Measurements from ENCODE around the gene TUBA4A.
"Not testable (repeated sequence)": the region's sequence is repeated elsewhere in the genome, so short reads cannot be mapped to it uniquely, and the experiment has no call there.

The TUBA4A gene

DNA sequence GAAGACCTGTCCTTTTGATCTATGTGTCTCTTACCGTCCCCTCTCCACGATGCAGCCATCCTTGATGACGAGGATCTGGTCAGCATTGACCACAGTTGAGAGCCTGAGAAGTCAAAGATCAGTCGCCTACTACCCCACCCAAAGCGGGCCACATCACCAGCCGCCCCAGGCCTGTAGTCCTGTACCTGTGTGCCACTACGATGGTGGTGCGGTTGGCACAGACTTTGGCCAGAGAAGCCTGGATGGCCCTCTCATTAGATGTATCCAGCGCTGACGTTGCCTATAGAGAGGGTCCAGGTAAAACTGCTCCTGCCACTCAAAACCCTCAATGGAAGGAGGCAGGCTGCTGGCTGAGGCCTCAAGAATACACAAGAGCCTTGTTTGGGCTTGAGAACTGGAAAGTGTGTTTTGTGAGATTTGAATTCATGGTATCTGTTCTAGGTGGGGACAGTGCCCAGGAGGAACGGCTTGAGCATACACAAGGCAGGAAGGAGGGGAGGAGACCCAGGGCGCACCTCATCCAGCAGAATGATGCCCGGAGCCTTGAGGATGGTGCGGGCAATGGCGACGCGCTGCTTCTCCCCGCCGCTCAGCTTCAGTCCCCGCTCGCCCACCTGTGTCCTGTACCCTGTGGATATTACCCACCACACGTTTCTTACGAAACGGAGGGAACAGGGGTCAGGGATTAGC, 43.4 kb downstream of the TUBA4A start:
- no peak for DNase-seq

DNA sequence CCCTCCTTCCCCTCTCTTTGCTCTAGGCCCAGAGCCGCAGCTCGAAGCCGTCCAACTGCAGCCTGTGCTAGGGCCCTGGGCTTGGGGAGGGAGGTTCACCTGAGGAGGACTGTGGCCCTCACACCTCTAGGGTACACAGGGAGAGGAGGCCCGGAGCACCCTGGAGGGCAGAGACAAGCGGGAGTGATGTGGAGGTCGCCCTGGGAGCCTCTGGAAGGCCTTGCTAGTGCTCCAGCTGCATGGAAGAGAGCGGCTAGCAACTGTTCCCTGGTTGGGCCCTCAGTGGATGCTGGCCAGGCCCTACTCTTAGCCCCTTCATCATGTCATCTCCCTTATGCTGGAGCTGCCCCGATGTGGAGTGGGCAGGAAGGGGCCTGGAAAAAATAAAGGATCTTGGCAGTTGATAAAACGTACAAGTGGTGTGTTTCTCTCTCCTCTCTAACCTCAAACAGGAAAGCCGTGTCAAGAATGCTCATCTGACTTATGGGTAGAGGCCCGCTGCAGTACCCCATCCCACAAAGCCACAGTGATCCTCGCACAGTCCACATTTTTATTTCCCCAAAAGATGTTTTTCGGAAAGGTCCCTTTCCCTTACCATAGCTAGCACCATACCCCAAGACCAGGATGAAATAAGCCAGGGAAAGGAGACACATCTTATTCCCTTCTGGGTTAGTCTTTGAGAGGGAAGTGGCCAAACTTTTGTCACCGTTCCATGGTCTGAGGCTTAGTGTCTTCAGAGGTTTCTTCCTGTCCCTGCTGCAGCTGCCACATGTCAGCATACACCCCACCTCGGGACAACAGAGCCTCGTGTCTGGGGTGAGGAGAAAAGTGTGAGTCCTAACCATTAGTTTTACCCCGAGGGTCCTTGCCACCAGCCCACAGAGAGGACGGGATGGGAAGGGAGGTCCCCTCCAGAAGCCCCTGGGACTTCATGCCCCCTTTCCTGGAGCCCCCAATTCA, 44.2 kb downstream of the TUBA4A start:
- no peak for DNase-seq

DNA sequence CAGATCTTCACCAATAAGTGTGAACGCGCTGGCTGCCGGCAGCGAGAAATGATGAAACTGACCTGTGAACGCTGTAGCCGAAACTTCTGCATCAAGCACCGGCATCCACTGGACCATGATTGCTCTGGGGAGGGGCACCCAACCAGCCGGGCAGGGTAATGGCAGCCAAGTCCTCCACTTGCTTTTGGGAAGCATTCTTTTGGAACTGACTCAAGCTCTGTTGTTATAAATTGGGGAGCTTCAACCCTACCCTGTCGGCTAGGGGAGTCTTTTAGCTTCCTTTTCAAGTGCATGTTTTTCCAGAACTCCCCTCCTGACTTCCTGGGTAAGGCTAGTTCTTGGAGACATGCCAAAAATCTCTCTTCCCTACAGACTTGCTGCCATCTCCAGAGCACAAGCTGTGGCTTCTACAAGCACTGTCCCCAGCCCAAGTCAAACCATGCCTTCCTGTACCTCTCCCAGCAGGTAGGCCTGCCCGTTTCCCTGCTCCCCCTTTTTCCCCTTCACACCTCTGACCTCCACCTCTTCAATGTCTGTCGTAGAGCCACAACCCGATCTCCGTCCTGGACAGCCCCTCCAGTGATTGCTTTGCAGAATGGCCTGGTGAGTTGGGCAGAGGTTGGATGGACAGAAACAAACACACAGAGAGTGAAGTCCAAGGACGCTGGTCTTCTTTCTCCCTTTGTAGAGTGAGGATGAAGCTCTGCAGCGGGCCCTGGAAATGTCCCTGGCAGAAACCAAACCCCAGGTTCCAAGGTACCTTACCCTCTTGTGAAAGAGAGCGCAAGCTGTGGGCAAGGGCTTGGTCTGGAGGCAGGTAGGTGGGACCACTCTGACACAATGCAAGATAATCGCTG, 45.6 kb downstream of the TUBA4A start:
- no peak for DNase-seq

DNA sequence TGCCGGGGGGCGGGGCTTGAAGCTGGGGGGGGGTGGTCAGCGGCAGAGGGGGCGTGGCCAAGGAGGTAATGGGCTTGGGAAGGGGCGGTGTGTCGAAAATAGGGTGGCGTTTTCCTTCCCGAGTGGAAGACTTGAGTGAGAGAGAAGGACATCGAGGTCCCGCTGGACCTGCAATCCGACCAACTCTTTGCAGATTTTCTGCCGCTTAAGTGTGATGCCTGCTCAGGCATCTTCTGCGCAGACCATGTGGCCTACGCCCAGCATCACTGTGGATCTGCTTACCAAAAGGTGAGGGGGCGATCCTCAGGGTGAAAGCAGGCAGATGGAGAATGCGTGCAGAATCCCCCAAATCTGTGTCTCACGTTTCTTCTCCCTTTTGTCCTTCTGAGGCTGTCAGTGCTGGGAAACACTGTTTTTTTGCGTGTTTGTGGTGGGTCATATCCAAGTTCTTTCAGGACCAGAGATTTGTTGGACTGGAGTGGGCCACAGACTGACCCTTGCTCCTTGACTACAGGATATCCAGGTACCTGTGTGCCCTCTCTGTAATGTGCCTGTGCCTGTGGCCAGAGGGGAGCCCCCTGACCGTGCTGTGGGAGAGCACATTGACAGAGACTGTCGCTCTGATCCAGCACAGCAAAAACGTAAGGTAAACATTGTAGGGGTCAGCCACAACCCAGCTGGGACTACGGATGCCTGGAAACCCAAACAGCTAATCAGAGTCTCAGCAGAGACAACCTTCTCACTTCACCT, 46.4 kb downstream of the TUBA4A start:
- no peak for DNase-seq

DNA sequence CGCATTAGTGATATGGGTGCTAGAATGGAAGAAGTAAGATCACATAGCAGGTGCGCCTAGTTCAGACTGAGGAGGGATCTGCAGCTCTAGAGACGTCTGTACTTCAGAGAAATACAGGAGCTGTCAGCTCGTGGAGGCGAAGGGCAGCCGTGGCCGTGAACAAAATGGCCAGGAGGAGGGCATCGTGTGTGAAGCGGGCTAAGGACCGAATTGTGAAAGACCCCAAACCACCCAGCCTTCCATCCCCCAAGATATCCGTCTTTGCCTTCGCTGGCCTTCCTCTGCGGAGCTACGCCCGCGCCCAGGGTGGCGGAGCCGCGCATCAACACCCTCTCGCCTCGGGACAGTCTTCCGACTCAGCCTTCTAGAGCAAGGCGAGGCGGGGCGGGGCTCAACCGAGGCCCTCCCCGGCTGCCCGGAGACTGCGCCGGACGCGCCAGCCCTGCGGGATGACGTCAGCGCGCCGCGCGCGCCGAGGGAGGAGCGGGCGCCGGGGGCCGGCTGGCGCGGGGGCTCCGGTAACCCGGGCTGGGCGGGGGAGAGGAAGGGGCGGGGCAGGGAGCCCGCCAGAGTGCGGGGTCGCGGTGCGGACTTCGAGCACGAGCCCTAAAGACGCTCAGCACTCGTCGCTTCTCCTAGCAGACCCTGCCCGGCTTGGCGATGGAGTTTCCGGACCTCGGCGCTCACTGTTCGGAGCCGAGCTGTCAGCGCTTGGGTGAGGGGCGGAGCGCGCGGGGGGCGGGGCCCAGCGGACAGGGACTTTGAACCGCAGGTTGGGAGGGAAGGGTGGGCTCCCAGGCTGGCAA, 47.2 kb downstream of the TUBA4A start, which contains the start of gene ZFAND2B:
ZFAND2B (plus strand) TSS at position 455 of the 806 bp plus-strand sequence; CDS start at position 661, 206 bp downstream.
- DNase-seq = peak; percentile 93 to 97

DNA sequence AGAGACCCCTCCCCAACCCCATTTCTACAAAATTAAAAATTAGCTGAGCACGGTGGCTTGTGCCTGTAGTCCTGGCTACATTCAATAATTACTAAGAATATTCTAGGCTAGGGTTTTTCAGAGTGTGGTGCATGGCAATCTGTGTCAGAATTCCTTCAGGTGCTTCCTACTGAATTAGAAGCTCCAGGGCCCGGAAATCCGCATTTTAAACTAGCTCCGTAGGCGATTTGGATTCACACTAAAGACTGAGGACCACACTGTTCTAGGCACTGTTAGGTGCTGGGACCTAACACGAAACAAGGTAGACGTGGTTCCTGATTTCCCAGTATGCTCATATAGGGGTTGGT, 47.8 kb downstream of the TUBA4A start:
- DNase-seq = no peak

DNA sequence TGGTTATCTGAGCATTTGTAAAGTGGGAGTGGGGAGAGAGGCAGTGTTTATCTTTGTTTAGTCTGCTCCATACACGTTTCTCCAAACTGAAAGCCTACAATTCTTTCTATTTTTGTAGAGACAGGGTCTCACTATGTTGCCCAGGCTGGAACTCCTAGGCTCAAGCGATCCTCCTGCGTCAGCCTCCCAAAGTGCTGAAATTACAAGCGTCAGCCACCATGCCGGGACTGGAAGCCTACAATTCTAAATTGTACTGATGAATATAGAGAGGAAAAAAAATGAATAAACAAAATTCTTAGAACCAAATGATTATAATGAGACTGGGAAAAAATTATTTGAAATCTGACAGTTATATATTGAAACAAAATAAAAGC, 48.6 kb downstream of the TUBA4A start:
- no peak for DNase-seq

DNA sequence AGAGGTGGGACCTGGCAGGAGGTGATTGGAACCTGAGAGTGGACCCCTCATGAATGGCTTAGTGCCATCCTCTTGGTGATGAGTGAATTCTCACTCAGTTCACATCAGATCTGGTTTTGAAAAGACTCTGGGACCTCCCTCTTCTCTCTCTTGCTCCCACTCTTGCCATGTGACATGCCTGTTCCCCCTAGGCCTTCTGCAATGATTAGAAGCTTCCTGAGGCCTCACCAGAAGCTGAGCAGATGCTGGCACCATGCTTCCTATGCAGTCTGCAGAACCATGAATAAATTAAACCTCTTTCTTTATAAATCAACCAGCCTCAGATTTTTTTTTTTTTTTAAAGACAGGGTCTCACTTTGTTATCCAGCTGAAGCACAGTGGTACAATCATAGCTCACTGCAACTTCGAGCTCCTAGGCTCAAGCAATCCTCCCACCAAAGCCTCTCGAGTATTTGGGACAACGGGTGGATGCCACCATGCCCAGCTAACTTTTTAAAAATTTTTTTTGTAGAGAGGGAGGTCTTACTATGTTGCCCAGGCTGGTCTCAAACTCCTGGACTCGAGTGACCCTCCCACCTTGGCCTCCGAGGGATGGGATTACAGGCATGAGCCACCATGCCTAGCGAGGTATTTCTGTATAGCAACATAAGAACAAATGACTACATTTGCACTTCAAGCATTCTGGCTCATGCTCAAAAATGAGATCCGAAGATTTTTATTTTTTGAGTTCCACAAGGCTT, 49.1 kb downstream of the TUBA4A start:
- DNase-seq = no peak

DNA sequence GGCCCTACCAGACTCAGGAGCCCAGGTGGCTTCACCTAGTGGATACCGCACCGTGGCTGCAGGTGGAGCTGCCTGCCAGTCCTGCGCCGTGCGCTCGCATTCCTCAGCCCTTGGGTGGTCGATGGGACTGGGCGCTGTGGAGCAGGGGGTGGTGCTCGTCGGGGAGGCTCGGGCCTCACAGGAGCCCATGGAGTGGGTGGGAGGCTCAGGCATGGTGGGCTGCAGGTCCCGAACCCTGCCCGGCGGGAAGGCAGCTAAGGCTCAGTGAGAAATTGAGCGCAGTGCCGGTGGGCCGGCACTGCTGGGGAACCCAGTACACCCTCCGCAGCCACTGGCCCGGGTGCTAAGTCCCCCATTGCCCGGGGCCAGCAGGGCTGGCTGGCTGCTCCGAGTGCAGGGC, 52.4 kb downstream of the TUBA4A start:
- not testable (repeated sequence) for DNase-seq

DNA sequence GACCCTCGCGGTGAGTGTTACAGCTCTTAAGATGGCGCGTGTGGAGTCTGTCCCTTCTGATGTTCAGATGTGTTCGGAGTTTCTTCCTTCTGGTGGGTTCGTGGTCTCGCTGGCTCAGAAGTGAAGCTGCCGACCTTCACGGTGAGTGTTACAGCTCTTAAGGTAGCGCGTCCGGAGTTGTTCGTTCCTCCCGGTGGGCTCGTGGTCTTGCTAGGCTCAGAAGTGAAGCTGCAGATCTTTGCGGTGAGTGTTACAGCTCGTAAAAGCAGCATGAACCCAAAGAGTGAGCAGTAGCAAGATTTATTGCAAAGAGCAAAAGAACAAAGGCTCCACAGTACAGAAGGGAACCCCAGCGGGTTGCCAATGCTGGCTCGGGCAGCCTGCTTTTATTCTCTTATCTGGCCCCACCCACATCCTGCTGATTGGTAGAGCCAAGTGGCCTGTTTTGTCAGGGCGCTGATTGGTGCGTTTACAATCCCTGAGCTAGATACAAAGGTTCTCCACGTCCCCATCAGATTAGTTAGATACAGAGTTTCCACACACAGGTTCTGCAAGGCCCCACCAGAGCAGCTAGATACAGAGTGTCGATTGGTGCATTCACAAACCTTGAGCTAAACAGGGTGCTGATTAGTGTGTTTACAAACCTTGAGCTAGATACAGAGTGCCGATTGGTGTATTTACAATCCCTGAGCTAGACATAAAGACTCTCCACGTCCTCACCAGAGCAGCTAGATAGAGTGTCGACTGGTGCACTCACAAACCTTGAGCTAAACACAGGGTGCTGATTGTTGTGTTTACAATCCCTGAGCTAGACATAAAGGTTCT, 53.0 kb downstream of the TUBA4A start:
- not testable (repeated sequence) for DNase-seq

Measured in stimulated activated CD4-positive, alpha-beta T cell treated with anti-CD3 and anti-CD28 coated beads, Interleukin-4, amount 100 ng/mL, for 4 hours (primary cell).